Fibroblast of the aortic adventitia (primary cell): ENCODE measurements around the gene STK39. TPM values are rescaled to one million over a fixed set of nuclear protein-coding genes. Genes with fewer than 3 reads are reported as not detected.

ENCODE experiments used
- DNase-seq: peaks from one replicate; pipeline ENCODE4 v3.0.0-alpha.2; 2010; ENCODE audit warnings: low read depth
- H3K4me3 ChIP-seq: 2 replicates; pipeline ENCODE4 v1.5.1; 2011; ENCODE audit warnings: low read depth, mild to moderate bottlenecking, control low read depth, low read length, moderate library complexity
- CTCF ChIP-seq: IDR thresholded peaks from 2 replicates; pipeline ENCODE4 v1.5.1; 2011; ENCODE audit warnings: mild to moderate bottlenecking, low read length, control low read depth, inconsistent platforms; ENCODE audit not compliant: insufficient read depth
- total RNA-seq: library from RNA; depleted of rRNA; stranded (reverse); fragments of >200 nt; gene quantifications from 2 replicates; pipeline ENCODE4 v1.2.3, GENCODE V29; 2012; ENCODE audit warnings: low replicate concordance

Gene STK39
- total RNA-seq, 1 donor = 31.0 TPM

DNA sequence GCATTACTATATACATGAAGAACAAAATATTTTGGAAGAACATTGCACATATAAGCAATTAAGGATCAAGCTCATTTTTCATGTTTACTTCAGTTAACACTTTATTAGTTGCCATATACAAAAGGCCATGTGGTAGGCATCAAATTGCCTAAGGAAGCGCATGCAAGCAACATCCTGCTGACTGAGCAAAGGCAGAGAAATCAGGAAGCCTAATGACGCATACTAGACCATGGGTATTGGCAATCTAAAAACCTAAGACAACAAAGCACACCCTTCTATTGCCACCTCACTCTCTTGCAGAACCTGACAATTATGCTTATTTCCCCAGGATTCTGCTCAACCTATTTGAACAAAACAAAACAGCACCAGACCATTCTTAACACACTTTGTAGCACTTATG is 171.9 kb downstream of the STK39 start:
- DNase-seq = no peak
- H3K4me3 ChIP-seq = no peak overlapping the region
- TF ChIP-seq CTCF = no peak

DNA sequence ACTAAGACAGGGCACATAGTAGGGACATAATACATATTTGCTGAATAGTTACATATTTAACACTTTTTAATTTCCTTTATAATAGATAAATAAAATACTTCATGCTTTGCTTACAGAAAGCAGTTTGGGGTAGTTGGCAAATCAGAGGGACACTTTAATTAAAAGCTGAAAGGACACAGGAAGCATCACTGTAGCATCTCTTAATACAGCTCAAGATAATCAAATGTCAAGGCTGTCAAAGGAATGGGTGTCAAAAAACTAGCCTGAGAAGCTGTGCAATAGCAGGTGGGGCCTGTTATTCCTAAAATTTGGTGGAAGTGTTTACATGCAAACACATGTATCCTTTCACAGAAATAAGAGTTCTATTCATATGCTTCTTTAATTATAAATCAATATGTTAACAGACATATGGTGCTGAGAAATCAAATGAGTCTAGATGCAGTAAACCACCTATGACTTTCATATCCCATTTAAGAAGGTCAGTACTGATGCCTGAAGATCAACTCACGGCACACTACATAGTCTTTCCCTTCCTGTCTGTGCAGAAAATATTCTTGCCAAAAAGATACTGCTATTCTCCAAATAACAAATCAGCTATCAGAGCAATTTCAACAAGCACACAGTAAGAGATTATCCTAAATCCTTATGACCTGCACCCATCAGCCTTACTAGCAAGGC is 174.6 kb downstream of the STK39 start:
- TF ChIP-seq CTCF = no peak
- DNase-seq = no peak
- H3K4me3 ChIP-seq = no peak overlapping the region

- no peak overlapping the region for H3K4me3 ChIP-seq
- no peak for DNase-seq
- TF ChIP-seq CTCF = no peak
Measured at GRCh38 chr2:168064011-168064998, 183.1 kb downstream of the STK39 start.

DNA sequence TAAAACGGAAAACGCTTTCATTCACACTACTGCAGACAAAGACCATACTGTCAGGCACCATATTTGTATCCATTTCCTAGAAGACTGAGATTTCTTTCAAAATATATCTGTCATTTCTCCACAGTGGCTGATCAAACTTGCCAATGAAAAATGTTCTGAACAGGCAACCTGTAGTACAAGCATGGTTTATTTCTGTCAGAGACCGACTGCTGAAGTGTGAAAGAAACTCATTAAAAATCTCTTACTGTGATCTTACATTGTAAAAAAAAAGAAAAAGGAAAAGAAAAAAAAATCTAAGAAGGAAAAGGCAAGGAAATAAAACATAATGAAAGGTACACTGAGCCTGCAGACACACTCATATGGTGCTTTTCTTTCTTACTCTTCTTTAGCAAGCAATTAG is 184.5 kb downstream of the STK39 start:
- no peak for DNase-seq
- TF ChIP-seq CTCF = no peak
- no peak overlapping the region for H3K4me3 ChIP-seq

DNA sequence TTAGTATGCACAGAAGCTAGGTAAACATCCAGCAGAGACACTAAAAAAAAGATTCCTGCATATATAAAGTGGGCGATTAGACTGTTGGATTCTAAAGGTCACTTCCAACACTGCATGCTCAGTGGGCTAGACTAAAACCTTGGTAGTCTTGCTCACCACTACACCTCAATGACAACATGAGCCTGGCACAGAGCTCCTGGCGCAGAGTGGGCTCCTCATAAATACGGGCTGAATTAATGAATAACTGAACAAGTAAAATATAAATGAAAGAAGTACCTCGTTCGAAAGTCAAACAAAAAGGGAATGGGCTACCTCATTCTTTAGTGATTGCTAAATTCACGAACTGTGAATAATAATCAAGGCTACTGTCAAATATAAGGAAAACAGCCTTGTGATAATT is 185.3 kb downstream of the STK39 start:
- no peak for DNase-seq
- no peak for TF ChIP-seq CTCF
- H3K4me3 ChIP-seq = no peak overlapping the region

DNA sequence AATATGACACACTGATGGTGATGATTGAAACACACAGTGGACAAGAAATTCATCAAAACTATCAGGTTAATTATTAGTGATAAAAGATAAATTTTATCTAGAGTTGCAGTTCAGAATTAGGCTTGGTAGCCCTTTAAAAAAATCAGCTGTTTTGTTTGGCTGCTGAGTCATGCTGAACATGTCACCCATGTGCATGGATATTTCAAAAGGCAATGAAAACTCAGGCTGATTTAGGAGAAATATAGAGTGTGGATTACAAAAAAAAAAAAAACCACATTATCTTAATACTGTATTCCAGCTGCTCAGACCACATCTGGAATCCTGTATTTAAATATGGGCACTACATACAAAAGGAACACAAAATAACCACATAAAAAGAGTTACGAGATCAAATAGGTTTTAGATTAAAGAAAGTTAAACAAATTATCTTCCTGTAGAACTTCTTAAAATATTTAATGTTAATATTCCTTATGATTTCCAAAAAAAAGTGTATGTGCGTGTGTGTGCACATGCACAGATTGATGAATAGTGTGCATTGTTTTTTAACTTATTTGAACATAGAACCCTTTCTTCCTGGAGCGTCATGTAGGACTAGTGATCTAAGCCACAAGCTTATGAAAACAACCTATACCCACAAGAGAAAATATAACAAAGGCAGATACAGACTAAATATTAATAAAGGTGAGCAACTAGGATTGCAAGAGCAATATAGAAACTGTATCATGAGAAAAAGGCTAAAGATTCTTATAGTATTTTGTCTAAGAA is 186.2 kb downstream of the STK39 start:
- DNase-seq = peak; percentile 64
- no peak overlapping the region for H3K4me3 ChIP-seq
- TF ChIP-seq CTCF = no peak
